ENCODE results near the gene EGFR.

Gene EGFR

DNA sequence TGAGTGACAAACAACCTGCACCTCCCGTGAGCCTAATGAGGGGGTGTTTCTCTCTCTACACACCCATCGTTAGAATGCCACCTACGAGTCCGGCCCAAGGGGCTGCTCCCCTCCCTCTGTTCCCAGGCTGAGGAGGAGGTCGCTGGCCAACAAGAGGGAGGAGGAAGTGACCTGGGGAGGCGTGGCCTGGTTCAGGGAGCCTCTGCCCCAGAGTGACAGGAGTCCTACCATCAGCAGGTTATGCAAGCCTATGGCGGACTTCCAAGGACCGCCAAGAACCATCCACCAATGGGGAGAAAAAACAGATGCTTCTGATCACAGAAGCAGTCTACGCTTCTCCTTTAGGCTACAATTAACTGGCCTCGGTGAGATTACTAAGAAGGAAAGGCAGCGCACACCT, 12.3 kb upstream of the EGFR start:
- DNase-seq (ENCODE audit: extremely low read depth in 1 of 2, low read depth in 1 of 2): no peak

GRCh38 chr7:55013851-55014250, 5.0 kb upstream of the EGFR start:
- DNase-seq (ENCODE audit: extremely low read depth in 1 of 2, low read depth in 1 of 2): no peak

DNA sequence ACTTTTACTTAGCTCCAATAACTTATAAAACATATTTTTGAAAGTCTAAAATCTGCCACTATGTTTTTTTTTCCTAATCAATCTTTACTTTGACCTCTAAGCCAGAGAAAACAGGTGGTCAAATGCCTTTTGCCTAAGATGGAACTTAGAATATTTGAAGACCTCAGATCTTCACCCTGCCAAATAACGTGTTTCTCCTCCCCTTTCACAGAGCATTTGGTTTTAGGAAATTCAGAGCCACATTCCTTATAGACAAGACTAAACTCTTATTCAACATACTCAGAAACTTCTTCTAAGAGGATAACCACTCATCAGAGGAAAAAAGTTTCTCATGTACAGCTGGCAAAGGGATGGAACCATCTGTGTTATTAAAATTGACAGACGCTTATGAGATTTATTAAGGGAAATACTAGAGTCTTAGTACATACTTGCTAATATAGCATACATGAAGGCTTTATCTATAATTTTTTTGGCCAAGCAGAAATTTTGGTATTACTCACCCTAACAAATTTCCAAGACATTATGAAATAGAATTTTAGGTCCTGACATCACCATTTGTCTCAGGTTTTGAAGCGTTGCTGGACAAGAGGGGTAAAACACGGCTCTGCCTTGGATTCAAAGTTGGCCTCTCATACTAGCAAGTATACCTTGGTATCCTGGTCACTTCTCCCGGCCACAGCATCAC, 2.6 kb upstream of the EGFR start:
- DNase-seq (ENCODE audit: extremely low read depth in 1 of 2, low read depth in 1 of 2): no peak

- no peak for DNase-seq (ENCODE audit: extremely low read depth in 1 of 2, low read depth in 1 of 2)
These were observed 2.1 kb upstream of the EGFR start for GRCh38 chr7:55016746-55017090.

DNA sequence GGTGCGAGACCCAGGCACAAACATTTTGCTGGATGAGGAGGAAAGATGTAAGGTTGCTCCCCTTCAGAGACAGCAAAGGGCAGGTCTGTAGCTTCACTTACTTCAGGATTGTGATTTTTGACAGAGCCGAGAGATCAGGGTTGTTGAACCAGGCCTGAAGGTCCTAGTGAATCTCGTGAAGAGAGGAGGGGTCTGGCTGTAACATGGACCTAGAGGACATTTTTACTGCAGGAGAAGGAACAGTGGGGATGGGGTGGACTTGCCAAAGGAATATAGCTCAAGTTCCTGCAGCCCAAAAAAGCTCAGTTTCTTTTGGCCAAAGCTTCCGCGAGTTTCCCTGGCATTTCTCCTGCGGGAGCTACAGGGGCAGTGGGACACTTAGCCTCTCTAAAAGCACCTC, 976 bp upstream of the EGFR start:
- DNase-seq (ENCODE audit: extremely low read depth in 1 of 2, low read depth in 1 of 2): no peak

DNA sequence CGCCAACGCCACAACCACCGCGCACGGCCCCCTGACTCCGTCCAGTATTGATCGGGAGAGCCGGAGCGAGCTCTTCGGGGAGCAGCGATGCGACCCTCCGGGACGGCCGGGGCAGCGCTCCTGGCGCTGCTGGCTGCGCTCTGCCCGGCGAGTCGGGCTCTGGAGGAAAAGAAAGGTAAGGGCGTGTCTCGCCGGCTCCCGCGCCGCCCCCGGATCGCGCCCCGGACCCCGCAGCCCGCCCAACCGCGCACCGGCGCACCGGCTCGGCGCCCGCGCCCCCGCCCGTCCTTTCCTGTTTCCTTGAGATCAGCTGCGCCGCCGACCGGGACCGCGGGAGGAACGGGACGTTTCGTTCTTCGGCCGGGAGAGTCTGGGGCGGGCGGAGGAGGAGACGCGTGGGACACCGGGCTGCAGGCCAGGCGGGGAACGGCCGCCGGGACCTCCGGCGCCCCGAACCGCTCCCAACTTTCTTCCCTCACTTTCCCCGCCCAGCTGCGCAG, 424 bp downstream of the EGFR start:
- no peak for DNase-seq (ENCODE audit: extremely low read depth in 1 of 2, low read depth in 1 of 2)

- no peak for DNase-seq (ENCODE audit: extremely low read depth in 1 of 2, low read depth in 1 of 2)
These were observed 1.1 kb downstream of the EGFR start for GRCh38 chr7:55019691-55020465.

GRCh38 chr7:55020466-55020871, 1.7 kb downstream of the EGFR start:
- no peak for DNase-seq (ENCODE audit: extremely low read depth in 1 of 2, low read depth in 1 of 2)

GRCh38 chr7:55021053-55021452, 2.2 kb downstream of the EGFR start:
- DNase-seq (ENCODE audit: extremely low read depth in 1 of 2, low read depth in 1 of 2): no peak

- DNase-seq (ENCODE audit: extremely low read depth in 1 of 2, low read depth in 1 of 2): no peak
These were observed 3.5 kb downstream of the EGFR start for GRCh38 chr7:55022002-55022985.

DNA sequence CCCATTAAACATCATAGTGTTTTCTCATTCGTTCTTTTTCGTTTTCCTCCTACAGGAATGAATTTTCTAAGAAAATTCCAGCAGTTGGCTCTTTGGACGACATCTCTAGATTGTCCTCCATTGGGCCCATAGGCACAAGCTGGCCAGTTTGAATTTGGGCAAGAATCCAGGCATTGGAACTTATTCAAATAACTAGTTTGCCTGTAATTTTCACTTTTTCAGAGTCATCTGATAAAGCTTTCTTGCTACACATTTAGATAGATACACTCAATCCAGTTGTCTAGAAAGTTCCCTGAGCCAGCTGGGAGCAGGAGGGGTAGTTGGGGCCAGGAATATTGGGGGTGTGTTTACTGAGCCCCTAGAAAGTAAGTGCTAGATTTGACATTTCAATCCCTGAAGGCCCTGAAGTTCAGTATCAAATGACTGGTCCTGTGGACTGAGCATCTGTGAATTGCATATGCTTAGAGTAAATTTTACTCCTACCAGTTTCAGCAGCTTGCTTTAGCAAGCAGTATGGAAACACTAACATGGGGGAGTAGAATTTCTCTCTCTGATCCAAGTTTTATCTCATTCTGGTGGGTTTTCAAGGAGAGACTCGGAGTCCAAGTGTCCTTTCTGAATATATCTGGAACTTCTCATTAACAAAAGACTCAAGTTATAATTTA, 5.2 kb downstream of the EGFR start:
- no peak for DNase-seq (ENCODE audit: extremely low read depth in 1 of 2, low read depth in 1 of 2)

- no peak for DNase-seq (ENCODE audit: extremely low read depth in 1 of 2, low read depth in 1 of 2)
These were observed 6.0 kb downstream of the EGFR start for GRCh38 chr7:55024776-55025175.

- no peak for DNase-seq (ENCODE audit: extremely low read depth in 1 of 2, low read depth in 1 of 2)
These were observed 7.4 kb downstream of the EGFR start for GRCh38 chr7:55026086-55026790.

DNA sequence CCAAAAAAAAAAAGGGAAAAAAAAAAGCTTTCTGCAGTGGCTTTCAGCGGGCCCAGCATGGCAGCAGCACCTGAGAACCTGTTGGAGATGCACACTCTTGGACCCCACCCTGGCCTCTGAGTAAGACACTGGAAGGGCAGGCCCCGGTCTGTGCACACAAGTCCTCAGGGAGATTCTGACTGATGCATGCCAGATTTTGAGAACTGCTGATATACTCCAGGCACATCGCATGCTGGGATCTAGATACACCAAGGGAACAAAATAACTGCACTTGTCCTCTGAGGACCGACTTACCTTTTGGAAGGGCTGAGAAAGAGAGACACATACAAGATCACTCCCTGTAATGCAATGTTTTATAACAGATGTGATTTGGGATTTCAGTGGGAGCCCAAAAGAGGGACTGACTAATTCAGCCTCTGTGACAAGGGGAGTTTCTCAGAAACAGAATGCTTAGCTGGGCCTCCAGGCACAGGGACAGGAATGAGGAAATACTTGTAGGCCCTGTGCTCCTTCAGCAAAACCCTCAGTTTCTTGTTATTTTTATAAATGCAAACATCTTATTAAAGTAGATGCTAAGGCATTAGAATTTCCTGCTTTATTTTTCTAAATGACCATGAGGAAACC, 8.2 kb downstream of the EGFR start:
- no peak for DNase-seq (ENCODE audit: extremely low read depth in 1 of 2, low read depth in 1 of 2)

DNA sequence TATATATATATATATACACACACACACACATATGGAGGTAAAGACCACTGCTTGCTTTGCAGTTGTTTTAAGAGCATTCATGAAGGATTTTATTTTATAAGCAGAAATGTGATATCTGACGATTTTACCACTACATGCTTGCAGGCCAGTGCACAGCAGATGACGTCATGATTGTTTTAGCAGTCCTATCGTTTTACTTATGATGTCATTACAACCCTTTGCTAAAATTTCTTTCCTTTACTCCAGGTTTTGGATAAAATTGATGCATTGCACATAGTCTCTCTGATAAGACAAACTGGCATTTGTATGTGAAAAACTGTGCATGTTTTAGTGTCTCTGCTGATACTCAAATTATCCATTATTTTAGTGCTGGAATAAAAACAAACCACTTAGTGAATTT, 9.2 kb downstream of the EGFR start:
- no peak for DNase-seq (ENCODE audit: extremely low read depth in 1 of 2, low read depth in 1 of 2)

- no peak for DNase-seq (ENCODE audit: extremely low read depth in 1 of 2, low read depth in 1 of 2)
These were observed 11.5 kb downstream of the EGFR start for GRCh38 chr7:55030314-55030713.

DNA sequence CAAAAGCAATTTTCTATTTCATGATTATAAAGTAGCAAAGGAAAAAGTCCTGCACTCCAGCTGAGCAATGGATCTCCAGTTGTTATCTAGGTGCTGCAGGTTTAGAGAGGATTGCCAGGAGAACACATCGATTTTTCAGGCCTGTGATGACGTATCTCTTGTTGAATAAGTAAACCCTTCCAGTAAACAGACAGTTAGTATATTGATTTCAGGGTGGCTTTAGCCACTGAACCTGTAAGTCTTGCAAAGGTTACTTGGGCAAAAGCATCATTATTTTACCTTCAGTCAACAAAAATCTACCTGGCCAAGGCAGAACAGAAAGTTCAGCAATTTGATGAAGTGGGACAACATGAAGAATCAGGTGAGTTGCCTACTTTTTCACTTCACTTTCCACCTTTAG, 12.3 kb downstream of the EGFR start:
- DNase-seq (ENCODE audit: extremely low read depth in 1 of 2, low read depth in 1 of 2): no peak

DNA sequence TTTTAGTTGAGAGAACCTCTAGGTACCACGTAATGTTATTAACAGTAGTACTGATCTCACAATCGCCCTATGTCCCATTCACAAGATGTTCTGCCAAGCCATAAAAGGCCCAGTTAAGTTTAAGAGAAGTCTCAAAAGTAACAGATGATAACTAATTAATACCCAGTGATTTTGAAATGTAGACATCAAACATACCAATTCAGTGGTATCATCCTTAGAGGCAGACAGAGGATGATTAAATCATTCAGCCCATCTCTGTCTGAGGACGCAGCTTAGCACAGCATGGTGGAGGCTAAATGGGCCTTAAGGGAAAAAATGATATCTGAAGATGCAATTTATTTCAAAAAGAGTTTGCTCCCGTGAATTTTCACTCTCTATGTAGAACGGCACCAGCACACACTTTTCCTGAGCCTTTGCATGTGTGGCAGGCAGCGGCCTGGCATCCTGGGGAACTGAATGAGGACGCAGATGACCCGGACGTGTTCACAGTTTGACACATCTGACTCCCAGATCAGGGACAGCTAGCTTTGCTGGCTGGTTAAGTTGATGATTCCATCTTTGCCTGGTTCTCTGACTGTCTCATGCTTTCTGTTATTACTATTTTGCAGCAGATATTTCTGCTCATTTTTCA, 13.4 kb downstream of the EGFR start:
- no peak for DNase-seq (ENCODE audit: extremely low read depth in 1 of 2, low read depth in 1 of 2)

GRCh38 chr7:55033236-55033846, 14.5 kb downstream of the EGFR start:
- no peak for DNase-seq (ENCODE audit: extremely low read depth in 1 of 2, low read depth in 1 of 2)

All from stimulated activated CD8-positive, alpha-beta memory T cell treated with anti-CD3 and anti-CD28 coated beads, Interleukin-7, amount 100 ng/mL, for 48 hours (primary cell).